ENCODE data around the gene CTSA. TPM values are rescaled to one million over a fixed set of nuclear protein-coding genes. Genes with fewer than 3 reads are reported as not detected.

CTSA gene
- total and polyA plus RNA-seq, 9 of the 15 experiments (the other 6 are each of a cell fraction or from before 2014, with no cell fraction given), result 8.8 to 61.7 (median 28.3) TPM

- TF ChIP-seq YY1 (IDR thresholded peaks at IDR 0.05; ENCODE audit: borderline replicate concordance in 1 of 3, control insufficient read depth in 1 of 3, extremely low read depth in 1 of 3, insufficient read depth in 3 of 3, insufficient read length in 1 of 3, insufficient replicate concordance in 2 of 3, low read depth in 1 of 3, low read length in 2 of 3) (peak in 1 of 3 experiments; percentile 4), RAD21 (CRISPR knock-in tag; conservative IDR thresholded peaks at IDR 0.05 in 1 of 2, IDR thresholded peaks at IDR 0.05 in 1 of 2) (peak; percentile 11 to 50; a peak in 3 of 4 replicates), GATA2 (CRISPR knock-in tag; IDR thresholded peaks at IDR 0.05) (no peak), NCOR1 (IDR thresholded peaks at IDR 0.05) (no peak), CBFA2T3 (IDR thresholded peaks at IDR 0.05) (no peak), MNT (conservative IDR thresholded peaks at IDR 0.05) (no peak), POLR2A (conservative IDR thresholded peaks at IDR 0.05) (no peak), ZNF780A (CRISPR knock-in tag; IDR thresholded peaks at IDR 0.05) (no peak), ZNF584 (CRISPR knock-in tag; IDR thresholded peaks at IDR 0.05; ENCODE audit: low read depth) (no peak), PCBP1 (IDR thresholded peaks at IDR 0.05; ENCODE audit: low read depth, low read length, poor library complexity, severe bottlenecking) (no peak), TAF15 (IDR thresholded peaks at IDR 0.05; ENCODE audit: low read depth, low read length) (no peak), ZNF121 (CRISPR knock-in tag; conservative IDR thresholded peaks at IDR 0.05) (no peak), CTCF (IDR thresholded peaks at IDR 0.05 in 2 of 3, conservative IDR thresholded peaks at IDR 0.05 in 1 of 3; ENCODE audit: insufficient read depth in 2 of 3, low read depth in 1 of 3, low read length in 3 of 3) (peak; percentile 33 to 43 (median 37); a peak in 4 of 6 replicates), PRDM10 (IDR thresholded peaks at IDR 0.05; ENCODE audit: partially characterized antibody) (peak; percentile 54), BRD9 (IDR thresholded peaks at IDR 0.05; ENCODE audit: low read depth, partially characterized antibody) (no peak), ZNF41 (CRISPR knock-in tag; conservative IDR thresholded peaks at IDR 0.05) (peak; percentile 51; the same call in 1 of the 2 replicates), RBM25 (IDR thresholded peaks at IDR 0.05; ENCODE audit: low read depth, low read length, severe bottlenecking) (no peak), HBP1 (CRISPR knock-in tag; IDR thresholded peaks at IDR 0.05) (0 out of 2 replicates have a peak, but pooled peaks have one; percentile 12)
Observed at GRCh38 chr20:45892049-45892825, 1.1 kb downstream of the CTSA start (continued).

Measured in K562 (cell line).